A549 (cell line): ENCODE data around the gene FOXD3. TPM values are rescaled to one million over a fixed set of nuclear protein-coding genes. Genes with fewer than 3 reads are reported as not detected.

Source experiments
- ATAC-seq, 2 experiments: fragments of 200-7000 bp in 1 of 2; fragments of >200 bp in 1 of 2; cut with Nextera tagmentation in 1 of 2; cut with Tn5 transposase in 1 of 2; 3 replicates each; pipeline versions ENCODE4 v1.8.0 to v1.9.1; 2018 to 2020; ENCODE audit warnings: mild to moderate bottlenecking in 1 of 2, moderate library complexity in 1 of 2
- CTCF ChIA-PET: fragments of 300-600 bp; sonication (Branson Sonifier 250); formaldehyde crosslinking; extraction: SDS; loops from one replicate; lab custom pipeline; 2021; ENCODE audit warnings: antibody characterized with exemption, inconsistent platforms; lab: Yijun Ruan, JAX
- POLR2A ChIA-PET: fragments of 350-600 bp; formaldehyde crosslinking; extraction: SDS; loops from one replicate; lab custom pipeline; 2021; ENCODE audit warnings: antibody characterized with exemption, inconsistent platforms; lab: Yijun Ruan, JAX
- DNase-seq, 2 experiments: peaks; one replicate each; pipeline versions ENCODE4 v3.0.0 to v3.0.0-alpha.2; 2011 to 2016; ENCODE audit warnings: low read depth in 1 of 2, low spot score in 1 of 2
- FAIRE-seq: peaks from 2 replicates; lab custom pipeline; 2011; peaks lifted over from hg19 to GRCh38; lab: Jason Lieb, UNC
- H3K27ac ChIP-seq, 2 experiments: fragments of >200 bp; sonication (Bioruptor Twin); formaldehyde crosslinking; 3 replicates each; pipeline ENCODE4 v1.5.1; 2016 to 2017
- H3K4me1 ChIP-seq: fragments of >200 bp; sonication (Bioruptor Twin); formaldehyde crosslinking; 3 replicates; pipeline ENCODE4 v1.6.1; 2016
- H3K4me2 ChIP-seq: fragments of >200 bp; sonication (Bioruptor Twin); formaldehyde crosslinking; 3 replicates; pipeline ENCODE4 v1.6.1; 2016
- H3K4me3 ChIP-seq: fragments of >200 bp; sonication (Bioruptor Twin); formaldehyde crosslinking; 3 replicates; pipeline ENCODE4 v1.5.1; 2016
- H3K9me3 ChIP-seq: fragments of >200 bp; sonication (Bioruptor Twin); formaldehyde crosslinking; 3 replicates; pipeline ENCODE4 v1.6.1; 2016
- BCL3 ChIP-seq: fragments of >200 bp; sonication (Bioruptor Twin); formaldehyde crosslinking; IDR thresholded peaks from 3 replicates; pipeline ENCODE4 v1.6.1; 2016
- CBX8 ChIP-seq: fragments of 200-600 bp; sonication (generic); IDR thresholded peaks from 2 replicates; pipeline ENCODE4 v1.6.1; 2016
- CHD2 ChIP-seq: fragments of 150-350 bp; IDR thresholded peaks from 2 replicates; pipeline ENCODE4 v1.6.1; 2014; ENCODE audit warnings: low read length; ENCODE audit not compliant: partially characterized antibody
- CHD4 ChIP-seq: fragments of 200-600 bp; sonication (generic); IDR thresholded peaks from 2 replicates; pipeline ENCODE4 v1.6.1; 2016; ENCODE audit warnings: antibody characterized with exemption, mild to moderate bottlenecking, borderline replicate concordance
- CTCF ChIP-seq: fragments of >200 bp; sonication (Bioruptor Twin); formaldehyde crosslinking; IDR thresholded peaks from 3 replicates; pipeline ENCODE4 v1.5.1; 2016
- EHF ChIP-seq: fragments of 250-450 bp; sonication (Bioruptor Pico); IDR thresholded peaks from 2 replicates; pipeline ENCODE4 v1.5.0; 2020; ENCODE audit warnings: mild to moderate bottlenecking
- JUN ChIP-seq, 2 experiments: fragments of >200 bp; sonication (Bioruptor Twin); formaldehyde crosslinking; IDR thresholded peaks; 2 replicates in 1 of 2; 3 replicates in 1 of 2; pipeline ENCODE4 v1.6.1; 2016 to 2017
- JUNB ChIP-seq: fragments of >200 bp; sonication (Bioruptor Twin); formaldehyde crosslinking; IDR thresholded peaks from 2 replicates; pipeline ENCODE4 v1.6.1; 2016
- KDM1A ChIP-seq: fragments of 200-600 bp; sonication (generic); IDR thresholded peaks from 2 replicates; pipeline ENCODE4 v1.6.1; 2016; ENCODE audit warnings: low read depth, mild to moderate bottlenecking
- MAFK ChIP-seq: fragments of 450-650 bp; IDR thresholded peaks from 2 replicates; pipeline ENCODE4 v1.6.1; 2014; ENCODE audit not compliant: partially characterized antibody
- MYC ChIP-seq: IDR thresholded peaks from 2 replicates; pipeline ENCODE4 v1.6.1; 2012; ENCODE audit warnings: mild to moderate bottlenecking, inconsistent platforms, low read length, improper control_type of control experiment, borderline replicate concordance
- NFE2L2 ChIP-seq: fragments of 150-350 bp; conservative IDR thresholded peaks from 2 replicates; pipeline ENCODE4 v1.6.1; 2014; ENCODE audit warnings: low read length
- POLR2AphosphoS2 ChIP-seq: conservative IDR thresholded peaks from 2 replicates; pipeline ENCODE4 v1.6.1; 2012; ENCODE audit warnings: low read length, improper control_type of control experiment, inconsistent platforms
- RAD21 ChIP-seq, 2 experiments: fragments of >200 bp in 1 of 2; sonication (Bioruptor Twin) in 1 of 2; formaldehyde crosslinking in 1 of 2; IDR thresholded peaks in 1 of 2; conservative IDR thresholded peaks in 1 of 2; 2 replicates in 1 of 2; 3 replicates in 1 of 2; pipeline ENCODE4 v1.6.1; 2012 to 2018; ENCODE audit warnings: inconsistent platforms in 1 of 2
- RARB ChIP-seq: fragments of 250-450 bp; sonication (Bioruptor Pico); IDR thresholded peaks from 2 replicates; pipeline ENCODE4 v1.8.0; 2021; ENCODE audit warnings: mild to moderate bottlenecking, moderate library complexity
- RNF2 ChIP-seq: fragments of 200-600 bp; sonication (generic); IDR thresholded peaks from 2 replicates; pipeline ENCODE4 v1.6.1; 2016; ENCODE audit warnings: low read depth, mild to moderate bottlenecking, antibody characterized with exemption, moderate library complexity, borderline replicate concordance
- WGBS: methylation state at CpG from one replicate; pipeline ENCODE4 v1.1.6; 2017; ENCODE audit errors: missing lambda C conversion rate; 5-methylcytosine and 5-hydroxymethylcytosine counted together
- polyA plus RNA-seq, 4 experiments: library from polyadenylated mRNA; depleted of rRNA in 3 of 4; stranded (reverse); fragments of >200 nt; fragmentation: RNase III in 1 of 4; extraction: RNeasy Plus Mini Kit Qiagen cat#74134 plus additional on column Dnase treatment in 1 of 4; gene quantifications; 2 replicates in 3 of 4; 3 replicates in 1 of 4; pipeline ENCODE4 v1.2.3, GENCODE V29; 2011 to 2017
- TF ChIP-seq, protein P1 (sequence below): fragments of 450-650 bp; IDR thresholded peaks from 2 replicates; pipeline ENCODE4 v1.6.1; 2014; ENCODE audit warnings: antibody characterized with exemption
- TF ChIP-seq, protein P2 (sequence below): fragments of 200-600 bp; sonication (generic); IDR thresholded peaks from 2 replicates; pipeline ENCODE4 v1.6.1; 2016; ENCODE audit warnings: antibody characterized with exemption, mild to moderate bottlenecking, moderate library complexity
- TF ChIP-seq, protein P3 (sequence below): fragments of 250-450 bp; sonication (Bioruptor Pico); IDR thresholded peaks from 2 replicates; pipeline ENCODE4 v1.5.0; 2021; ENCODE audit warnings: mild to moderate bottlenecking, moderate library complexity, borderline replicate concordance

FOXD3 gene
- polyA plus RNA-seq, 2 of the 4 experiments (the other 2 are of a cell fraction), result 0.09 to 0.34 TPM

GRCh38 chr1:63289135-63289534 lies 33.2 kb upstream of the FOXD3 start:
- POLR2A ChIA-PET, result no interaction called here
- no peak for TF ChIP-seq KDM1A
- no peak for TF ChIP-seq JUN (IDR thresholded peaks at IDR 0.05)
- TF ChIP-seq, protein P1, sequence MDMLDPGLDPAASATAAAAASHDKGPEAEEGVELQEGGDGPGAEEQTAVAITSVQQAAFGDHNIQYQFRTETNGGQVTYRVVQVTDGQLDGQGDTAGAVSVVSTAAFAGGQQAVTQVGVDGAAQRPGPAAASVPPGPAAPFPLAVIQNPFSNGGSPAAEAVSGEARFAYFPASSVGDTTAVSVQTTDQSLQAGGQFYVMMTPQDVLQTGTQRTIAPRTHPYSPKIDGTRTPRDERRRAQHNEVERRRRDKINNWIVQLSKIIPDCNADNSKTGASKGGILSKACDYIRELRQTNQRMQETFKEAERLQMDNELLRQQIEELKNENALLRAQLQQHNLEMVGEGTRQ, result no peak
- no peak for TF ChIP-seq EHF (CRISPR knock-in tag)
- TF ChIP-seq CTCF, result no peak
- no peak for TF ChIP-seq NFE2L2
- TF ChIP-seq, protein P2, sequence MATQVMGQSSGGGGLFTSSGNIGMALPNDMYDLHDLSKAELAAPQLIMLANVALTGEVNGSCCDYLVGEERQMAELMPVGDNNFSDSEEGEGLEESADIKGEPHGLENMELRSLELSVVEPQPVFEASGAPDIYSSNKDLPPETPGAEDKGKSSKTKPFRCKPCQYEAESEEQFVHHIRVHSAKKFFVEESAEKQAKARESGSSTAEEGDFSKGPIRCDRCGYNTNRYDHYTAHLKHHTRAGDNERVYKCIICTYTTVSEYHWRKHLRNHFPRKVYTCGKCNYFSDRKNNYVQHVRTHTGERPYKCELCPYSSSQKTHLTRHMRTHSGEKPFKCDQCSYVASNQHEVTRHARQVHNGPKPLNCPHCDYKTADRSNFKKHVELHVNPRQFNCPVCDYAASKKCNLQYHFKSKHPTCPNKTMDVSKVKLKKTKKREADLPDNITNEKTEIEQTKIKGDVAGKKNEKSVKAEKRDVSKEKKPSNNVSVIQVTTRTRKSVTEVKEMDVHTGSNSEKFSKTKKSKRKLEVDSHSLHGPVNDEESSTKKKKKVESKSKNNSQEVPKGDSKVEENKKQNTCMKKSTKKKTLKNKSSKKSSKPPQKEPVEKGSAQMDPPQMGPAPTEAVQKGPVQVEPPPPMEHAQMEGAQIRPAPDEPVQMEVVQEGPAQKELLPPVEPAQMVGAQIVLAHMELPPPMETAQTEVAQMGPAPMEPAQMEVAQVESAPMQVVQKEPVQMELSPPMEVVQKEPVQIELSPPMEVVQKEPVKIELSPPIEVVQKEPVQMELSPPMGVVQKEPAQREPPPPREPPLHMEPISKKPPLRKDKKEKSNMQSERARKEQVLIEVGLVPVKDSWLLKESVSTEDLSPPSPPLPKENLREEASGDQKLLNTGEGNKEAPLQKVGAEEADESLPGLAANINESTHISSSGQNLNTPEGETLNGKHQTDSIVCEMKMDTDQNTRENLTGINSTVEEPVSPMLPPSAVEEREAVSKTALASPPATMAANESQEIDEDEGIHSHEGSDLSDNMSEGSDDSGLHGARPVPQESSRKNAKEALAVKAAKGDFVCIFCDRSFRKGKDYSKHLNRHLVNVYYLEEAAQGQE, result no peak
- TF ChIP-seq CBX8, result no peak
- TF ChIP-seq RARB, result no peak
- no peak for TF ChIP-seq CHD4
- no peak for TF ChIP-seq MAFK
- no peak for TF ChIP-seq BCL3
- no peak for TF ChIP-seq POLR2AphosphoS2
- FAIRE-seq (no peak), DNase-seq (no peak), ATAC-seq (no peak)
- no peak overlapping the region for H3K27ac ChIP-seq
- H3K9me3 ChIP-seq, result no peaks in the 10 kb centered on the region
- no peaks in the 10 kb centered on the region for H3K4me1 ChIP-seq
- H3K4me3 ChIP-seq, result no peak overlapping the region
- CTCF ChIA-PET, result no interaction called here
- no peak overlapping the region for H3K4me2 ChIP-seq

DNA sequence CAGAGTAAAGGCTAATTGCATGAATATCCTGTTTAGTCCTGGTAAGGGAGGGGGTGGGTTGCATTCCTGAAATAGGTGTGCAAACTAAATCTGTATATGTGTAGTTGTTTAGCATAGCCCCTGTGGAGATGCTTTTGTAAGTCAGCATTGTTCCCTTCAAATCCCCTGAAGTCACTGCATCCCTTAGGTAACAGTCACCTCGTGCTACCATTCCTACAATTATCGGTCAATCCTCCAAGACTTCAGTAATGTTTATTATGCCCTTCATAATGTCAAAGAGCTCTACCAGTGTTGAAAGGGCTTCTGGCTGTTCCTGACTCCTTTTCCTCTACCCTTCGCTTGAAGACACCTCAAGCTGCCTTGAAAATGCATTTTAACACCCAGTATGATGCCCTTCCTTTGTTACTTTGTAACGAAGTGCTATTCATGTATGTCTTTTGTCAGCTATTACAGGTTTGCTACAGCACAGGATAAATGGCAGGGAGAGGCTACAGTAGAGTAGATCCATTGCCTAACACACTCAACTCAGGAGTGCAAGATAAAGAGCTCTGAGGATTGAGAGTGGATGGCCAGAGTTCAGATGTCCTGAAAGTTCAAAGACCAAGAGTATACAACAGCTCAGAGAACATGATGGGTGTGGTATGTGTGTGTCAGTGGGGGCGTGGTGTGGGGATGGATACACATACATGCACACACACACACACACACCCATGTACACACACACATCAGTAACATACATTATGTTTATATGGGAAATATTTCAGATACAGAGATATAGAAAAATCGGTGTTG lies 27.4 kb upstream of the FOXD3 start:
- no peak for FAIRE-seq

More for the DNA sequence above, 27.4 kb upstream of the FOXD3 start:
- ChIA-PET POLR2A (no interaction called here), CTCF (interaction anchor here (1.7 kb wide), 1 partner anchor 22 kb away, joined by 5 read pairs; no protein-coding TSS in a partner anchor)
- no peaks in the 10 kb centered on the region for H3K4me1 ChIP-seq
- no peak for ATAC-seq
- H3K4me2 ChIP-seq, result no peak overlapping the region
- H3K27ac ChIP-seq, result no peak overlapping the region
- TF ChIP-seq RNF2 (no peak), MYC (no peak), JUNB (no peak), RAD21 (conservative IDR thresholded peaks at IDR 0.05 in 1 of 2, IDR thresholded peaks at IDR 0.05 in 1 of 2) (no peak), CHD2 (no peak)
- TF ChIP-seq, protein P3, sequence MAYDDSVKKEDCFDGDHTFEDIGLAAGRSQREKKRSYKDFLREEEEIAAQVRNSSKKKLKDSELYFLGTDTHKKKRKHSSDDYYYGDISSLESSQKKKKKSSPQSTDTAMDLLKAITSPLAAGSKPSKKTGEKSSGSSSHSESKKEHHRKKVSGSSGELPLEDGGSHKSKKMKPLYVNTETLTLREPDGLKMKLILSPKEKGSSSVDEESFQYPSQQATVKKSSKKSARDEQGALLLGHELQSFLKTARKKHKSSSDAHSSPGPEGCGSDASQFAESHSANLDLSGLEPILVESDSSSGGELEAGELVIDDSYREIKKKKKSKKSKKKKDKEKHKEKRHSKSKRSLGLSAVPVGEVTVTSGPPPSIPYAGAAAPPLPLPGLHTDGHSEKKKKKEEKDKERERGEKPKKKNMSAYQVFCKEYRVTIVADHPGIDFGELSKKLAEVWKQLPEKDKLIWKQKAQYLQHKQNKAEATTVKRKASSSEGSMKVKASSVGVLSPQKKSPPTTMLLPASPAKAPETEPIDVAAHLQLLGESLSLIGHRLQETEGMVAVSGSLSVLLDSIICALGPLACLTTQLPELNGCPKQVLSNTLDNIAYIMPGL (CRISPR knock-in tag), result no peak
- H3K4me3 ChIP-seq, result no peak overlapping the region
- no peaks in the 10 kb centered on the region for H3K9me3 ChIP-seq
- WGBS, result 9% methylated on average over 6 of the region's 6 CpGs
- DNase-seq, result no peak
